NCI-H460 (cell line): ENCODE data around the gene RAD50. TPM values are rescaled to one million over a fixed set of nuclear protein-coding genes. Genes with fewer than 3 reads are reported as not detected.
"Not testable (repeated sequence)": the region's sequence is repeated elsewhere in the genome, so short reads cannot be mapped to it uniquely, and the experiment has no call there.

Experiments
- DNase-seq: peaks from one replicate; pipeline ENCODE4 v3.0.0-alpha.2; 2016; ENCODE audit warnings: low read depth; ENCODE audit errors: extremely low read depth
- total RNA-seq: library from RNA; depleted of rRNA; stranded (reverse); fragments of >200 nt; shearing (Covaris generic); gene quantifications from 2 replicates; pipeline ENCODE4 v1.2.3, GENCODE V29; 2014

RAD50 gene
- total RNA-seq, 1 experiment from 2014 or later = 38.3 TPM

DNA sequence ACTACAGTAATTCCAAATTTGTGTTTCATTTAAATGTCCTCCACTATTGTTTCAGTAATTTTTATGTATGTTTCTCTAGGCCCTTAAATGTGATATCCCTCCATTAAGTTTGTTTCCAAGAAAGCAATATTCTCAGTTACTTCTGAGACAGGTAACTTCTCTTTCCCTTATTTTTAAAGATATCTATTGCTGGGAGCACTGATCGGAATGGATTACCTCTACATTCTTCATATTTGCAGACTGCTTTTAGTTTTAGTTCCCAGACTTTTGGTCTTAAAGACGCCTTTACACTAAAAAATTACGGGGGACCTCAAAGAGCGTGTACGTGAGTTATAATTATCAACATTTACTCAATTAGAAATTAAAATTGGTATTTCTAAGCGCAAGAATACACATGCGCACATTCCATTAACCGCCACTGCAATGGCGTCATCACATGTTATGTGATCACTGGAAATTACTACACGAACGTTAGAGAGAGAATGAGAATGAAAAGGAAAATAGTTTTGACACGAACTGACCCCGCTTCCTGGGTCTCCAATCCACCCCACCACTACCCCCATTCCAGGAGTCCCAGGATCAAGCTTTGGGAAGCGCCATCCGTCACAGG, 519 bp upstream of the RAD50 start:
- no peak for DNase-seq

GRCh38 chr5:132557478-132558172, 848 bp downstream of the RAD50 start:
- DNase-seq = peak; percentile 30

DNA sequence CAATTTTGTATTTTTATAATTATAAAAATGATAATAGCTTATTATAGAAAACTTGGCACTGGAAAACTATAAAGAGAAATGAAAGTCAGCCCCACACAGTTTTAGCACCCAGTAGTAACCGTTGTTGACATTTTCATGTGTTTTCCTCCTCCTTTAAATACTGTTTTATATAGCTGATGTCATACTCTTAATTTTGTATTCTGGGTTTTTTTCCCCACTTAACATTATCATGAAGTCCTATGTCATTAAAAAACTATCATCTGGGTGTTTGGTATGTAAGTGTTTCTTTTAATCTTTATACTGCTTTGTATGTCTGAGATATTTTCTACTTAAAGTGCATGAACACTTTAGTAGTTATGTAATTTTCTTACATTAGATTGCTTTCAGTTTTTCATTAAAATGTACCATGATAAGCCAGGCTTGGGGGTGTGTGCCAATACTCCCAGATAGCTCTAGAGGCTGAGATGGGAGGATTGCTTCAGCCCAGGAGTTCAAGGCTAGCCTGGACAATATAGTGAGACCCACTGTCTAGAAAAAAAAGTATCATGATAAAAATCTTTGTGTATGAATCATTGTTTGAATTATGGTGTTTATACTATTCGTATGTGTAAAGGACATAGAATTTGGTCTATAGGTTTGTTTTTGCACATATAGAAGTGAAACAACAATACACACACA, 2.7 kb downstream of the RAD50 start:
- no peak for DNase-seq

- no peak for DNase-seq
Observed at GRCh38 chr5:132561601-132562000, 4.8 kb downstream of the RAD50 start.

- not testable (repeated sequence) for DNase-seq
Observed at GRCh38 chr5:132564555-132564954, 7.8 kb downstream of the RAD50 start.

- DNase-seq = no peak
Observed at GRCh38 chr5:132566657-132567056, 9.9 kb downstream of the RAD50 start.

GRCh38 chr5:132576123-132576522, 19.3 kb downstream of the RAD50 start:
- DNase-seq = no peak

- not testable (repeated sequence) for DNase-seq
Observed at GRCh38 chr5:132584560-132584959, 27.8 kb downstream of the RAD50 start.

DNA sequence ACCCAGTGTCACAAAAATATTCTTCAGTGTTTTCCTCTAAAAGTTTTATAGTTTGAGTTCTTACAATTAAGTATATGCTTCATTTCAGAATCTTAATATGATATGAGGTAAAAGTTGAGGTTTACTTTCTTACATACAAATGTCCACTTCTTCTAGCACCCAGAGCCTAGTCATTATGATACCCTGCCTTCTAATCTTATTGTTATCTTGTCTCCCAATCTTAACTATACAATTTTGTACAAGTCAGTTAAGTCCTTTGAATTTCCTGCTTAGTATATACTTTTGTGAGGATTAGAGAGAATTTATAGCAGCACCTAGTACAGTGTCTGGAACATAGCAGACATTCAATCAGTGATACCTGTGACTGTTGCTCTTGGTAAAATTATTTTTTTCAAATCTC, 29.3 kb downstream of the RAD50 start:
- no peak for DNase-seq

- no peak for DNase-seq
Observed at GRCh38 chr5:132589467-132589866, 32.7 kb downstream of the RAD50 start.

DNA sequence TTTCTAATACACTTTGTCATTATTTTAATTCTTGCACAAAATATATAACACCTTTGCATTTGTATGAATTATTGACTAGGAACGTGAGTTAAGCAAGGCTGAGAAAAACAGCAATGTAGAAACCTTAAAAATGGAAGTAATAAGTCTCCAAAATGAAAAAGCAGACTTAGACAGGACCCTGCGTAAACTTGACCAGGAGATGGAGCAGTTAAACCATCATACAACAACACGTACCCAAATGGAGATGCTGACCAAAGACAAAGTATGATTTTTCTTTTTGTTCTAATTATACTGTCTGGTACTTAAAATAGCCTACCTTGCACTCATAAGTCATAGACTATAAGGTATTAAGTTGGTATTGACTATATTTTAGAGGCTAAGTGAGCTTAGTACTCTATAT, 34.4 kb downstream of the RAD50 start:
- DNase-seq = no peak

- DNase-seq = no peak
Observed at GRCh38 chr5:132592521-132592920, 35.7 kb downstream of the RAD50 start.

GRCh38 chr5:132594170-132594569, 37.4 kb downstream of the RAD50 start:
- no peak for DNase-seq

DNA sequence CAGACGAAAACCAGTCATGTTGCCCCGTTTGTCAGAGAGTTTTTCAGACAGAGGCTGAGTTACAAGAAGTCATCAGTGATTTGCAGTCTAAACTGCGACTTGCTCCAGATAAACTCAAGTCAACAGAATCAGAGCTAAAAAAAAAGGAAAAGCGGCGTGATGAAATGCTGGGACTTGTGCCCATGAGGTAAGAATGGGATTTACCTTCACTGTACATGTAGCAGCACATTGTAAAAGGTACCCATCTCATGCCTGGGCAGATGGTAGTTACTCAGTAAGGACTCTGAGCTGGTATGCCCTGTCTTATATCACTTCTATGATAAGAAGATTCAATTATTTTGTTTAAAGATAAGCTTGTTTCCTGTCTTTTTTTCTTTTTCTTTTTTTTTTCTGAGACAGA, 38.8 kb downstream of the RAD50 start:
- no peak for DNase-seq

- no peak for DNase-seq
Observed at GRCh38 chr5:132601071-132601728, 44.4 kb downstream of the RAD50 start.

- no peak for DNase-seq
Observed at GRCh38 chr5:132607095-132607494, 50.3 kb downstream of the RAD50 start.

- DNase-seq = no peak
Observed at GRCh38 chr5:132608107-132608506, 51.3 kb downstream of the RAD50 start.

DNA sequence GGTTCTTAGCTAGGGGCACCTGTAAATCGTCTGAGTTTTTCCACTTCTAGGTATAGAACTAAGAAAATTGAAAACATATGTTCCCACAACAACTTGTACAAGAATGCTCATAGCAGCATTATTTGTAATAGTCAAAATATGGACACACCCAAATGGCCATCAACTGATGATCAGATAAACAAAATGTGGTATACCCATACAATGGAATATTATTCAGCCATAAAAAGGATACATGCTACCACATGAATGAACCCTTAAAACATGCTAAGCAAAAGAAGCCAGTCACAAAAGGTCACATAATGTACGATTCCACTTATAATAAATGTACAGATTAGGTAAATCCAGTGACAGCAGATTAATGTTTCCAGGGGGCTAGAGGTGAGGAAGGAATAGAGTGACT, 55.2 kb downstream of the RAD50 start:
- no peak for DNase-seq

- no peak for DNase-seq
Observed at GRCh38 chr5:132612846-132613245, 56.1 kb downstream of the RAD50 start.

GRCh38 chr5:132621699-132622098, 64.9 kb downstream of the RAD50 start:
- no peak for DNase-seq

DNA sequence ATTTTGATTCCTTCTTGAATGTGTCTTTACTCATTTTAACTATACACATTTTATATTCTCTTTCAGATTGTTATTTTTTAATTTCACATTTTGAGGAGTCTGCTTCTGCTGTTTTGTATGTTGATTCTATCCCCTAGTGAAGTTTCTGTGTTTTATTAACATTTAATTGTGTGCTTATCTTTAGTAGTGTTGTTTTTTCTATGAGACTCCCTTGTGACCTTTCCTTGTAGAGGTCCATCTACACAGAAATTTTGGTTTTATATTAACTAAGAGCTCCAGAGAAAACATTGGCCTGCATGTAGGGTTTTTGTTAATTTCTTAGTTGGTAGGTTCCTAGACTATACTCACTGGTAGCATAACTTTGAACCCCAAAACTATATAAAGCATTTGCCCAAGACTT, 65.8 kb downstream of the RAD50 start:
- DNase-seq = no peak

- DNase-seq = no peak
Observed at GRCh38 chr5:132627470-132627869, 70.7 kb downstream of the RAD50 start.
